ENCODE data around the gene C1orf35. TPM values are rescaled to one million over a fixed set of nuclear protein-coding genes. Genes with fewer than 3 reads are reported as not detected.

The C1orf35 gene
- total RNA-seq, 4 donors from 2014 or later: 10.6 to 18.6 (median 12.6) TPM; not detected in 1

DNA sequence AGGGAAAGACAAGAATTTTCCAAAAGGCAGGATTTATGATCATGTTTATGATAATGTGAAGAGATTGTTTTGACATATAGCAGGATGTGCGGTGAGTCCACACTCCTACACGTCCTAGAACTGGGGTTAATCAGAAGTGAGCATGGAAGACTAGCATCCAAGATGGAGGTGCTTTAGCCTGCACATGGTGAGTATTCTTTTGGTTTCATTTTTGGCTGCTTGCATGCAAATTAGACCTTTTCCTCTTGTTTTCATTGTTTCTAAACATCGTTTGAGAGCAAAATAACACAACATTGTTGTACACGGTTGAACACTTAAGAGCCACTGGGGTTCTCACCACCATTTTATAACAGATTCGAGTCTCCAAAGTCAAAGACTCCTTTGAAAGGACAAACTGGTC, 22.1 kb upstream of the C1orf35 start:
- H3K4me3 ChIP-seq: no peak overlapping the region
- H3K36me3 ChIP-seq: no peaks in the 10 kb centered on the region
- no peak for TF ChIP-seq POLR2A (IDR thresholded peaks at IDR 0.05)
- TF ChIP-seq, protein P1, sequence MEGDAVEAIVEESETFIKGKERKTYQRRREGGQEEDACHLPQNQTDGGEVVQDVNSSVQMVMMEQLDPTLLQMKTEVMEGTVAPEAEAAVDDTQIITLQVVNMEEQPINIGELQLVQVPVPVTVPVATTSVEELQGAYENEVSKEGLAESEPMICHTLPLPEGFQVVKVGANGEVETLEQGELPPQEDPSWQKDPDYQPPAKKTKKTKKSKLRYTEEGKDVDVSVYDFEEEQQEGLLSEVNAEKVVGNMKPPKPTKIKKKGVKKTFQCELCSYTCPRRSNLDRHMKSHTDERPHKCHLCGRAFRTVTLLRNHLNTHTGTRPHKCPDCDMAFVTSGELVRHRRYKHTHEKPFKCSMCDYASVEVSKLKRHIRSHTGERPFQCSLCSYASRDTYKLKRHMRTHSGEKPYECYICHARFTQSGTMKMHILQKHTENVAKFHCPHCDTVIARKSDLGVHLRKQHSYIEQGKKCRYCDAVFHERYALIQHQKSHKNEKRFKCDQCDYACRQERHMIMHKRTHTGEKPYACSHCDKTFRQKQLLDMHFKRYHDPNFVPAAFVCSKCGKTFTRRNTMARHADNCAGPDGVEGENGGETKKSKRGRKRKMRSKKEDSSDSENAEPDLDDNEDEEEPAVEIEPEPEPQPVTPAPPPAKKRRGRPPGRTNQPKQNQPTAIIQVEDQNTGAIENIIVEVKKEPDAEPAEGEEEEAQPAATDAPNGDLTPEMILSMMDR (IDR thresholded peaks at IDR 0.05): no peak
- no peak overlapping the region for H3K27ac ChIP-seq
- DNase-seq: no peak
- H3K27me3 ChIP-seq: no peaks in the 10 kb centered on the region
- intact Hi-C loops (cut with DNase I; ENCODE audit: low total_unique reads): no loop called here
- no peaks in the 10 kb centered on the region for H3K4me1 ChIP-seq
- no peaks in the 10 kb centered on the region for H3K9me3 ChIP-seq

DNA sequence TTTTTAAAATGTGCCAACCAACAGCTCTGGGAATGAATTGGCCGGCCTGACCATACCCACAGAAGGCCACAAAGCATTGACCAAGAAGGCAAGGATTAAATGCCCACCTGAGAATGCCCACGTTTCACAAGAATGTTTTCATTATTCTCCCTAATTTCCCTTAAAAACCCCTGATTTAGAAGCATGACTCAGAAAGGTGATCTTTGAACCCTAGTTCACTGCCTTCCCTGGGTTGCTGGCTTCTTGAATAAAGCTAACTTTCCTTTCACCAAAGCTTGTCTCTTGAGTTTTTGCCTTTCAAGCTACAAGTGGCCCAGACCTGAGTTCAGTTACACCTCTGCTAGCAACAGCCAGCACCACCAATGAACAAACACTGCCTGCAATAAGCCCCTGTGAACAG, 20.4 kb upstream of the C1orf35 start:
- Histone ChIP-seq H3K36me3 (no peaks in the 10 kb centered on the region), H3K4me3 (no peak overlapping the region), H3K9me3 (no peaks in the 10 kb centered on the region), H3K27me3 (no peaks in the 10 kb centered on the region), H3K27ac (no peak overlapping the region), H3K4me1 (no peaks in the 10 kb centered on the region)
- intact Hi-C loops (cut with DNase I; ENCODE audit: low total_unique reads): no loop called here
- no peak for DNase-seq
- no peak for TF ChIP-seq POLR2A (IDR thresholded peaks at IDR 0.05)
- TF ChIP-seq, protein P1 (IDR thresholded peaks at IDR 0.05): no peak

DNA sequence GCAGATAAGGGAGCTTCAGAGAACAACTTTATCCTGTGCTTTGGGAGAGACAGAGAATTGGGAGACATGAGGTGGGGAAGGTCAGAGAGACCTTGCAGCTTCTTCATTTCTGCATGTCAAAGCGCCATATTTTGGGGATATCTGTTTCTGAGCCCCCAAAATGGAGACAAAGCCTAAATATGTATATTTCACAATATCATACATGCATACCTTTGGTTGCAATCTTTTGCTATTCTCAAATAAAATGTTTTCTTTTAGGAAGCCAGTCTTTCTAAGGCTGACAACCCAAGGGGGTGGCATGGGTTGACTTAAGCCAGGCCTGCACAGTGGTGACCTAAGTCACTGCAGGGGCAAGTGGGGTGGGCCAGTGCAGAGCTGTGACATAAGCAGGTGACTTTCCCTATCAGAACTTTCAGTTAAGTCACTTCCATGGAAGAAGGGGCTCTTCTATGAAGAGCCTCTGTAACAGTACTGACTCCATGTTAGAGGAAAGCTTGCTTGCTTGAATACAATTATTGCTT, 19.9 kb upstream of the C1orf35 start:
- Histone ChIP-seq H3K9me3 (no peaks in the 10 kb centered on the region), H3K4me3 (no peak overlapping the region), H3K36me3 (no peaks in the 10 kb centered on the region), H3K27ac (no peak overlapping the region), H3K27me3 (no peaks in the 10 kb centered on the region), H3K4me1 (no peaks in the 10 kb centered on the region)
- intact Hi-C loops (cut with DNase I; ENCODE audit: low total_unique reads): no loop called here
- TF ChIP-seq, protein P1 (IDR thresholded peaks at IDR 0.05): no peak
- no peak for TF ChIP-seq POLR2A (IDR thresholded peaks at IDR 0.05)
- DNase-seq: no peak

- TF ChIP-seq POLR2A (IDR thresholded peaks at IDR 0.05): no peak
- TF ChIP-seq, protein P1 (IDR thresholded peaks at IDR 0.05): no peak
- DNase-seq: no peak
- Histone ChIP-seq H3K4me3 (no peak overlapping the region), H3K36me3 (no peaks in the 10 kb centered on the region), H3K27ac (no peak overlapping the region), H3K4me1 (no peaks in the 10 kb centered on the region), H3K27me3 (no peaks in the 10 kb centered on the region), H3K9me3 (no peaks in the 10 kb centered on the region)
- intact Hi-C loops (cut with DNase I; ENCODE audit: low total_unique reads): no loop called here
These were observed 17.8 kb upstream of the C1orf35 start for GRCh38 chr1:228120857-228121489.

GRCh38 chr1:228120351-228120750, 17.2 kb upstream of the C1orf35 start:
- no peak for TF ChIP-seq POLR2A (IDR thresholded peaks at IDR 0.05)
- TF ChIP-seq, protein P1 (IDR thresholded peaks at IDR 0.05): no peak
- intact Hi-C loops (cut with DNase I; ENCODE audit: low total_unique reads): no loop called here
- no peak overlapping the region for H3K27ac ChIP-seq

More at GRCh38 chr1:228120351-228120750, 17.2 kb upstream of the C1orf35 start:
- Histone ChIP-seq H3K4me3 (no peak overlapping the region), H3K4me1 (no peaks in the 10 kb centered on the region), H3K27me3 (no peaks in the 10 kb centered on the region), H3K9me3 (no peaks in the 10 kb centered on the region), H3K36me3 (no peaks in the 10 kb centered on the region)
- no peak for DNase-seq

Measured in uterus (tissue), 4 donors.